OCI-M1 (cell line): Measurements from ENCODE around the gene DNM3.

Source experiments
- DNase-seq: peaks from one replicate; lab custom pipeline; 2025; lab: John Stamatoyannopoulos, UW

The DNM3 gene

GRCh38 chr1:172238965-172239364 lies 397.7 kb downstream of the DNM3 start:
- DNase-seq = no peak

GRCh38 chr1:172239901-172240300 lies 398.6 kb downstream of the DNM3 start:
- DNase-seq = no peak

- DNase-seq = no peak
Measured at GRCh38 chr1:172241540-172241939, 400.2 kb downstream of the DNM3 start.

- DNase-seq = no peak
Measured at GRCh38 chr1:172244865-172245264, 403.6 kb downstream of the DNM3 start.

GRCh38 chr1:172245788-172246187 lies 404.5 kb downstream of the DNM3 start:
- no peak for DNase-seq

- no peak for DNase-seq
Measured at GRCh38 chr1:172246521-172247390, 405.5 kb downstream of the DNM3 start.

GRCh38 chr1:172251486-172251885 lies 410.2 kb downstream of the DNM3 start:
- no peak for DNase-seq

GRCh38 chr1:172252321-172252720 lies 411.0 kb downstream of the DNM3 start:
- DNase-seq = no peak

GRCh38 chr1:172252958-172253357 lies 411.7 kb downstream of the DNM3 start:
- no peak for DNase-seq

GRCh38 chr1:172254521-172255222 lies 413.4 kb downstream of the DNM3 start:
- DNase-seq = peak; percentile 61

GRCh38 chr1:172255223-172255560 lies 413.9 kb downstream of the DNM3 start:
- DNase-seq = no peak

GRCh38 chr1:172265905-172266304 lies 424.6 kb downstream of the DNM3 start:
- DNase-seq = no peak

GRCh38 chr1:172266528-172267174 lies 425.4 kb downstream of the DNM3 start:
- no peak for DNase-seq

- DNase-seq = no peak
Measured at GRCh38 chr1:172268237-172268636, 426.9 kb downstream of the DNM3 start.

- DNase-seq = no peak
Measured at GRCh38 chr1:172269084-172269483, 427.8 kb downstream of the DNM3 start.

GRCh38 chr1:172269644-172270043 lies 428.3 kb downstream of the DNM3 start:
- DNase-seq = no peak

GRCh38 chr1:172270605-172271004 lies 429.3 kb downstream of the DNM3 start:
- no peak for DNase-seq

- no peak for DNase-seq
Measured at GRCh38 chr1:172272087-172272486, 430.8 kb downstream of the DNM3 start.

GRCh38 chr1:172273647-172274396 lies 432.5 kb downstream of the DNM3 start:
- peak; percentile 28 for DNase-seq

- DNase-seq = no peak
Measured at GRCh38 chr1:172275478-172275877, 434.2 kb downstream of the DNM3 start.

- DNase-seq = no peak
Measured at GRCh38 chr1:172276120-172276818, 435.0 kb downstream of the DNM3 start.

- no peak for DNase-seq
Measured at GRCh38 chr1:172277275-172277674, 436.0 kb downstream of the DNM3 start.
